Ovary (tissue), 3 donors: ENCODE measurements around the gene MAP2K5.

ENCODE experiments used
- CTCF ChIP-seq, 3 donors: fragments of 450-650 bp in 2 of 3; fragments of 200-600 bp in 1 of 3; IDR thresholded peaks; one replicate each; pipeline versions ENCODE4 v1.5.1 to v1.8.0; 2016 to 2022; ENCODE audit warnings: antibody characterized with exemption in 3 of 3, mild to moderate bottlenecking in 1 of 3
- POLR2A ChIP-seq: fragments of 450-650 bp; IDR thresholded peaks from one replicate; pipeline ENCODE4 v1.6.1; 2017; ENCODE audit warnings: antibody characterized with exemption, mild to moderate bottlenecking, moderate library complexity
- donor health status: DM: no; HTN: no; CAD: no.

DNA sequence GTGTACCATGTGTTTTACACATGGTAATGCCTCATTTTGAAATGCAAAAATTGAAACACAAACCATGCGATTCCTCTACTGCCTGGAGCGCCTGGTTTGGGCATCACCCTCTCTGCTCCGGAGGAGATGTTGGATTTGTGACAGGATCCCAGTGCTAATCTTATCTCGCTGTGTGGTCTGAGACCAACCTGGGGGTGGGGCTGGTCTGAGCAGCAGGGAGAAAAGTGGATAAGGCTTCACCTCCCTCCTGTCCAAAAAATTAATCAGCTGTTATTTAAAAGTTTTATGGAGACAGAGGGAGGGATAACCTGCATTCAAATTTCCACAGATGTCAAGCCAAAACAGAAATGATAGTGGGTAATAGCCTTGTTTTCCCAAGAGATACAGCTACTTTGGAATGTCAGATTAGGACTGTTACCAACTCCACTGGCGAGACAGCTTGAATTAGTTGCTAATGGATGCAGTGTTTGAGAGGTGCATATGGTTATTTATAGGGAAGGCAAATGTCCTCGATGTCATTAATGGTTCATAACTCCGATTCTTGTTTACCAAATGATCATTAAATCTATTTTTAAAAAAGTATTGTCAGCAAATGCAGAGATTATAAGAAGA, 228.8 kb downstream of the MAP2K5 start:
- no peak for TF ChIP-seq CTCF (IDR thresholded peaks at IDR 0.05)
- no peak for TF ChIP-seq POLR2A
